Transverse colon (tissue), 4 donors: ENCODE measurements around the gene IFNL2. TPM values are rescaled to one million over a fixed set of nuclear protein-coding genes. Genes with fewer than 3 reads are reported as not detected.

Experiments used
- DNase-seq: peaks from one replicate; pipeline ENCODE4 v3.0.0-alpha.2; 2019
- H3K27ac ChIP-seq, 4 donors: fragments of 200-600 bp; sonication (generic); 2 replicates each; pipeline ENCODE4 v1.5.1; 2016 to 2018; ENCODE audit warnings: inconsistent platforms in 4 of 4
- H3K27me3 ChIP-seq: fragments of 200-600 bp; sonication (generic); 2 replicates; pipeline ENCODE4 v1.5.1; 2017; ENCODE audit warnings: inconsistent platforms
- H3K36me3 ChIP-seq, 4 donors: fragments of 200-600 bp; sonication (generic); 2 replicates each; pipeline ENCODE4 v1.5.1; 2017 to 2019; ENCODE audit warnings: inconsistent platforms in 4 of 4
- H3K4me1 ChIP-seq, 4 donors: fragments of 200-600 bp; sonication (generic); 2 replicates each; pipeline ENCODE4 v1.5.1; 2017 to 2020; ENCODE audit warnings: inconsistent platforms in 4 of 4
- H3K4me3 ChIP-seq, 4 donors: fragments of 200-600 bp; sonication (generic); 1 replicate in 1 of 4; 2 replicates in 3 of 4; pipeline versions ENCODE4 v1.5.1 to v1.6.1; 2017 to 2019; ENCODE audit warnings: inconsistent platforms in 4 of 4
- H3K9me3 ChIP-seq, 2 donors: fragments of 200-600 bp; sonication (generic); 2 replicates each; pipeline ENCODE4 v1.5.1; 2017 to 2019; ENCODE audit warnings: inconsistent platforms in 2 of 2
- EP300 ChIP-seq: sonication (generic); formaldehyde crosslinking; IDR thresholded peaks from one replicate; pipeline ENCODE4 v1.6.1; 2017; ENCODE audit warnings: antibody characterized with exemption, low read depth
- POLR2A ChIP-seq: fragments of 450-650 bp; IDR thresholded peaks from one replicate; pipeline ENCODE4 v1.6.1; 2016; ENCODE audit warnings: antibody characterized with exemption, mild to moderate bottlenecking, moderate library complexity
- POLR2AphosphoS5 ChIP-seq, 3 donors: sonication (generic); formaldehyde crosslinking; IDR thresholded peaks; one replicate each; pipeline ENCODE4 v1.6.1; 2016; ENCODE audit warnings: antibody characterized with exemption in 3 of 3
- WGBS, 2 donors: methylation state at CpG; one replicate each; pipeline ENCODE4 v1.1.5; 2018; ENCODE audit warnings: low coverage in 1 of 2; 5-methylcytosine and 5-hydroxymethylcytosine counted together
- in situ Hi-C, 4 donors: fragments of 200-750 bp; cut with MboI; loops; one replicate each; pipeline versions ENCODE4 v1.15.0 to v1.15.1; 2017; ENCODE audit warnings: low sequenced_read_pairs in 3 of 4, low pct_ligation_motif_present in 1 of 4, low pct_unique_long_range_greater_than_20kb in 1 of 4
- intact Hi-C: fragments of 100-400 bp; cut with DNase I; formaldehyde crosslinking; loops from one replicate; pipeline ENCODE4 v1.15.1; 2023; ENCODE audit warnings: low total_unique reads
- total RNA-seq, 4 donors: library from RNA; depleted of rRNA; stranded (reverse); fragments of >200 nt; gene quantifications; one replicate each; pipeline ENCODE4 v1.1.0, GENCODE V29; 2016
- TF ChIP-seq, protein P1 (sequence below), 5 experiments: fragments of 200-600 bp in 3 of 5; fragments of 450-650 bp in 2 of 5; sonication (generic) in 3 of 5; IDR thresholded peaks; 1 replicate in 2 of 5; 2 replicates in 3 of 5; pipeline ENCODE4 v1.5.1; 2016 to 2017; ENCODE audit warnings: antibody characterized with exemption in 5 of 5, inconsistent platforms in 3 of 5, mild to moderate bottlenecking in 2 of 5, moderate library complexity in 1 of 5

The IFNL2 gene
- total RNA-seq, 4 donors from 2014 or later = not detected

DNA sequence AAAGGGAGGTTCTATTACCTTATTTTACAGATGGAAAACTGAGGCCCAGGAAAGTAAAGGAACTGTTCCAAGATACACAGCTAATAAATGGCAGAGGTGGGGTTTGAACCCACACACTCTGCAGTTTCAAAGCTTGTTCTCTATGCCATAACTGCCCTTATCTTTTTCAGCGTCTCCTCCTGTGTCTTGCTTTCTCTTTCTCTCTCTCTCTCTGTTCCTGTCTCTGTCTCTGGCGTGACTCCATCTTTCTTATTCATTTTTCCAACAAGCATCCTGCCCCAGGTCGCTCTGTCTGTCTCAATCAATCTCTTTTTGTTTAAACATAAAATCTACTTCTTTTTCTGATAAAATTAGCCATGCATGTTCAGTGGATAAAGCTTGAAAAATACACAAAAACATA, 16.4 kb upstream of the IFNL2 start:
- Histone ChIP-seq H3K4me1 (peaks cover 0 to 12% (median 9%) of the 10 kb centered on the region in 4 donors), H3K27ac (no peak overlapping the region), H3K4me3 (no peak overlapping the region), H3K36me3 (no peaks in the 10 kb centered on the region), H3K27me3 (peaks cover 57% of the 10 kb centered on the region), H3K9me3 (no peaks in the 10 kb centered on the region)
- WGBS, 2 donors = 50 to 76% methylated on average over 3 of the region's 3 CpGs
- TF ChIP-seq EP300 (no peak), POLR2A (no peak), POLR2AphosphoS5 (IDR thresholded peaks at IDR 0.05) (no peak)
- TF ChIP-seq, protein P1, sequence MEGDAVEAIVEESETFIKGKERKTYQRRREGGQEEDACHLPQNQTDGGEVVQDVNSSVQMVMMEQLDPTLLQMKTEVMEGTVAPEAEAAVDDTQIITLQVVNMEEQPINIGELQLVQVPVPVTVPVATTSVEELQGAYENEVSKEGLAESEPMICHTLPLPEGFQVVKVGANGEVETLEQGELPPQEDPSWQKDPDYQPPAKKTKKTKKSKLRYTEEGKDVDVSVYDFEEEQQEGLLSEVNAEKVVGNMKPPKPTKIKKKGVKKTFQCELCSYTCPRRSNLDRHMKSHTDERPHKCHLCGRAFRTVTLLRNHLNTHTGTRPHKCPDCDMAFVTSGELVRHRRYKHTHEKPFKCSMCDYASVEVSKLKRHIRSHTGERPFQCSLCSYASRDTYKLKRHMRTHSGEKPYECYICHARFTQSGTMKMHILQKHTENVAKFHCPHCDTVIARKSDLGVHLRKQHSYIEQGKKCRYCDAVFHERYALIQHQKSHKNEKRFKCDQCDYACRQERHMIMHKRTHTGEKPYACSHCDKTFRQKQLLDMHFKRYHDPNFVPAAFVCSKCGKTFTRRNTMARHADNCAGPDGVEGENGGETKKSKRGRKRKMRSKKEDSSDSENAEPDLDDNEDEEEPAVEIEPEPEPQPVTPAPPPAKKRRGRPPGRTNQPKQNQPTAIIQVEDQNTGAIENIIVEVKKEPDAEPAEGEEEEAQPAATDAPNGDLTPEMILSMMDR (IDR thresholded peaks at IDR 0.05) = no peak
- intact Hi-C loops = no loop called here
- DNase-seq = no peak
- in situ Hi-C loops = no loop called here

DNA sequence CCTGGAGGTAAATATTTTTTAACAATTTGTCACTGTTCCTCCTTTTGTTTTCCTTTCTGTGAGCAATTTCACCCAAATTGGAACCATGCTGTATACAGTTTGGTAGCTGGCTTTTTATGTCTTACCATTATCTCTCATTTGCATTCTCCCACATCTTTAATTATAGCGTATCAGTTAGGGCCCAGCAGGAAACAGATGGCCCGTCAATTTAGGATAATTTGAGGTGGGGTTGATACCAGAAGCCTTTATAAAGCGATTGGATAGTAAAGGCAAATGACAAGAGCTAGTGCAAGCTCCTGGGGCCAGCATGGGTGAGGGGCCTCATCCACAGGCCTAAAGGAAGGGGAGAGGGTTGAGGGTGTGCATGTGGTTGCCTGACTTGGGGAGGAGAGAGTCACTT, 15.7 kb upstream of the IFNL2 start:
- 52 to 56% methylated on average over 3 of the region's 3 CpGs for WGBS, 2 donors
- Histone ChIP-seq H3K27ac (no peak overlapping the region), H3K27me3 (peaks cover 51% of the 10 kb centered on the region), H3K9me3 (no peaks in the 10 kb centered on the region), H3K4me3 (no peak overlapping the region), H3K36me3 (no peaks in the 10 kb centered on the region), H3K4me1 (peaks cover 0 to 8% (median 4%) of the 10 kb centered on the region in 4 donors)
- DNase-seq = no peak
- in situ Hi-C loops = no loop called here
- TF ChIP-seq EP300 (no peak), POLR2AphosphoS5 (IDR thresholded peaks at IDR 0.05) (no peak), POLR2A (no peak)
- TF ChIP-seq, protein P1 (IDR thresholded peaks at IDR 0.05) = no peak
- intact Hi-C loops = no loop called here

DNA sequence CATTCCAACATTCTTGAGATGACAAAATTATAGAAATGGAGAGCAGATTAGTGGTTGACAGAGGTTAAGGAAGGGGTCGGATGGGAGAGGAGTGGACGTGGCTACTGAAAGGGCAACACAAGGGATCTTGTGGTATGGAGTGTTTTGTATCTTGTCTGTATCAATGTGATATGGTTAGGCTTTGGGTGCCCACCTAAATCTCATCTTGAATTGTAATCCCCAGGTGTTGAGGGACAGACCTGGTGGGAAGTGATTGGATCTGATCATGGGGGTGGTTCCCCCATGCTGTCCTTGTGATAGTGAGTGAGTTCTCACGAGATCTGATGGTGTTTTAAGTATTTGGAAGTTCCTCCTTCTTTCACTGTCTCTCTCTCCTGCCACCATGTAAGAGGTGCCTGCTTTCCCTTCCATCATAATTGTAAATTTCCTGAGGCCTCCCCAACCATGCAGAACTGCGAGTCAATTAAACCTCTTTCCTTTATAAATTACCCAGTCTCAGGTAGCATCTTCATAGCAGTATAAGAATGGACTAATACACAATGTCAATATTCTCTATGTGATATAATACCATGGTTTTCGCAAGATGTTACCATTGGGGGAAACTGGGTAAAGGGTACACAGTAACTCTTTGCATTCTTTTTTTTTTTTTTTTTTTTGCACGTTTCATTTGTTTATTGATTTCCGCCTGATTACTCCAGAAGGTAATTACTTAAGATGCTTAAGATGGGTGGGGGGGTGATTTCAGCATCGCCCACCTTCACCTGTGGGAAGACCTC, 14.6 kb upstream of the IFNL2 start:
- no peaks in the 10 kb centered on the region for H3K36me3 ChIP-seq
- 62 to 73% methylated on average over 4 to 8 of the region's 8 CpGs for WGBS, 2 donors
- peaks cover 40% of the 10 kb centered on the region for H3K27me3 ChIP-seq
- in situ Hi-C loops (no loop called here), intact Hi-C loops (no loop called here)
- no peaks in the 10 kb centered on the region for H3K9me3 ChIP-seq
- peaks cover 0 to 3% (median 0%) of the 10 kb centered on the region in 4 donors for H3K4me1 ChIP-seq
- TF ChIP-seq EP300 (no peak), POLR2AphosphoS5 (IDR thresholded peaks at IDR 0.05) (no peak), POLR2A (no peak)
- TF ChIP-seq, protein P1 (IDR thresholded peaks at IDR 0.05) = no peak
- no peak overlapping the region for H3K4me3 ChIP-seq
- H3K27ac ChIP-seq = no peak overlapping the region
- DNase-seq = no peak

DNA sequence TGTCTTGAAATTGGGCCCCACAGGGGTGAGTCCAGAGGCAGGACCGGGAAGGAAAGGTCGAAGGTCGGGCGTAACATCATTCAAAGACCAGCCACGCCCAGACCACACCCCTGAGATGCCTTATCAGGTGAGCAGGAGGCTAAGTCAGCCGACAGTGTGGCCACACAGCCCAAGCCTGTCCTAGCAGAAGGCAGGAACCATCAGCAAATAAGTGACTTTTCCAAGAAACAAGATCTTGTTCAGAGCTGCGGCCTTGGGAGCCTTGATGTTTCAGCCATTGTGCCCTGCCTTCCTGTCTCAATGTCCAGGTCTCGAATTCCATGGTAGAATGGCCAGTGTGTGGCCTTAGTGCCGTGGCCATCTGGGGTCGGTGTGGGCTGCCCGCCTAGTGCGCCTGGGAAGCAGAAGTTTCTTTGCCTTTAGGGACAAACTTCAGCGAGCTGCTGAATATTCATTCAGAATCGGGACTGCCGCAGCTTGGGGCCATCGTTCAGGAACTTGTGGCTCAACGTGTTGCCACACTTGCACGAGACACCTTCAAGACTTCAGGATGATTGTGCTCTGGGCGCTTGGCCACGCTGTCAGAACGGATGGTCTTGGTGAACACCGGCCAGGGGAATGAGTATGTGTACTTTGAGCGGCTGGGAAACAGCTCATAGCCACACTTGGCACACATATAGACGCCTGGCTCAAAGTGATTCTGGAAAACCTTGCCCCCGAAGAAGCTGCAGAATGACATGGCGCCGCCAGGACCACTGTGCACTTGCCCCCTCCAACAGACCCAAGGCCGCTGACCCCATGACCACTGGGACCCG, 13.5 kb upstream of the IFNL2 start:
- Histone ChIP-seq H3K9me3 (no peaks in the 10 kb centered on the region), H3K4me1 (peaks cover 0 to 3% (median 0%) of the 10 kb centered on the region in 4 donors), H3K27ac (no peak overlapping the region), H3K36me3 (no peaks in the 10 kb centered on the region), H3K4me3 (no peak overlapping the region), H3K27me3 (peaks cover 33% of the 10 kb centered on the region)
- TF ChIP-seq, protein P1 (IDR thresholded peaks at IDR 0.05) = no peak
- TF ChIP-seq EP300 = no peak
- no peak for TF ChIP-seq POLR2AphosphoS5 (IDR thresholded peaks at IDR 0.05)
- TF ChIP-seq POLR2A = no peak
- no peak for DNase-seq
- in situ Hi-C loops (no loop called here), intact Hi-C loops (no loop called here)
- 78 to 94% methylated on average over 7 to 29 of the region's 29 CpGs for WGBS, 2 donors
